Prostate gland (tissue), 2 donors: ENCODE measurements around the gene FBXL7.

Experiments
- CTCF ChIP-seq, 4 experiments: fragments of 200-600 bp in 2 of 4; fragments of 450-650 bp in 2 of 4; sonication (generic) in 2 of 4; IDR thresholded peaks; 1 replicate in 3 of 4; 2 replicates in 1 of 4; pipeline ENCODE4 v1.5.1; 2016 to 2019; ENCODE audit warnings: antibody characterized with exemption in 4 of 4, mild to moderate bottlenecking in 2 of 4, moderate library complexity in 2 of 4
- POLR2A ChIP-seq: fragments of 450-650 bp; IDR thresholded peaks from one replicate; pipeline ENCODE4 v1.6.1; 2016; ENCODE audit warnings: antibody characterized with exemption, mild to moderate bottlenecking
- POLR2AphosphoS5 ChIP-seq: sonication (generic); formaldehyde crosslinking; IDR thresholded peaks from one replicate; pipeline ENCODE4 v1.6.1; 2017; ENCODE audit warnings: antibody characterized with exemption

GRCh38 chr5:15525703-15526275 is 25.8 kb downstream of the FBXL7 start:
- no peak for TF ChIP-seq CTCF (IDR thresholded peaks at IDR 0.05)
- TF ChIP-seq POLR2A: no peak
- TF ChIP-seq POLR2AphosphoS5: no peak
